Hepatocyte (in vitro differentiated cells): ENCODE data around the gene NPC1. TPM values are rescaled to one million over a fixed set of nuclear protein-coding genes. Genes with fewer than 3 reads are reported as not detected.

Source experiments
- DNase-seq: peaks from one replicate; pipeline ENCODE4 v3.0.0-alpha.2; 2016; ENCODE audit warnings: low spot score
- H2AFZ ChIP-seq: fragments of 200-600 bp; sonication (generic); 2 replicates; pipeline ENCODE4 v1.6.0; 2016; ENCODE audit warnings: antibody characterized with exemption, mild to moderate bottlenecking
- H3K27ac ChIP-seq: fragments of 200-600 bp; sonication (generic); 2 replicates; pipeline ENCODE4 v1.5.1; 2016; ENCODE audit warnings: mild to moderate bottlenecking
- H3K27me3 ChIP-seq: fragments of 200-600 bp; sonication (generic); 2 replicates; pipeline ENCODE4 v1.6.1; 2016
- H3K36me3 ChIP-seq: fragments of 200-600 bp; sonication (generic); replicated peaks from 2 replicates; pipeline ENCODE4 v1.5.1; 2016; ENCODE audit warnings: low read depth; ENCODE audit not compliant: insufficient read depth
- H3K4me1 ChIP-seq: fragments of 200-600 bp; sonication (generic); 2 replicates; pipeline ENCODE4 v1.5.1; 2016; ENCODE audit warnings: mild to moderate bottlenecking, moderate library complexity; ENCODE audit not compliant: insufficient read depth
- H3K4me2 ChIP-seq: fragments of 200-600 bp; sonication (generic); 2 replicates; pipeline ENCODE4 v1.6.0; 2016
- H3K4me3 ChIP-seq: fragments of 200-600 bp; sonication (generic); 2 replicates; pipeline ENCODE4 v1.5.1; 2016; ENCODE audit warnings: mild to moderate bottlenecking
- H3K79me2 ChIP-seq: fragments of 200-600 bp; sonication (generic); 2 replicates; pipeline ENCODE4 v1.6.0; 2017; ENCODE audit warnings: mild to moderate bottlenecking
- H3K9me2 ChIP-seq: fragments of 200-600 bp; sonication (generic); replicated peaks from 2 replicates; pipeline ENCODE4 v1.6.0; 2017; ENCODE audit warnings: mild to moderate bottlenecking; ENCODE audit not compliant: insufficient read depth
- H3K9me3 ChIP-seq: fragments of 200-600 bp; sonication (generic); 2 replicates; pipeline ENCODE4 v1.5.1; 2016; ENCODE audit warnings: low read depth, mild to moderate bottlenecking
- H4K20me1 ChIP-seq: fragments of 200-600 bp; sonication (generic); 2 replicates; pipeline ENCODE4 v1.6.0; 2016; ENCODE audit warnings: mild to moderate bottlenecking; ENCODE audit not compliant: insufficient read depth, poor library complexity, severe bottlenecking
- EZH2 ChIP-seq: fragments of 200-600 bp; sonication (generic); IDR thresholded peaks from 2 replicates; pipeline ENCODE4 v1.6.1; 2016; ENCODE audit warnings: antibody characterized with exemption, mild to moderate bottlenecking, borderline replicate concordance
- EZH2phosphoT487 ChIP-seq: fragments of 200-600 bp; sonication (generic); IDR thresholded peaks from one replicate; pipeline ENCODE4 v1.6.1; 2018; ENCODE audit warnings: antibody characterized with exemption, mild to moderate bottlenecking, low read depth, moderate library complexity; ENCODE audit not compliant: unreplicated experiment, severe bottlenecking
- WGBS: methylation state at CpG from one replicate; pipeline ENCODE4 v1.1.6; 2016; ENCODE audit warnings: low lambda C conversion rate; ENCODE audit errors: missing lambda C conversion rate; 5-methylcytosine and 5-hydroxymethylcytosine counted together
- polyA plus RNA-seq: library from polyadenylated mRNA; unstranded; fragments of >200 nt; fragmentation: Nextera tagmentation; extraction: Ambion mirVana; gene quantifications from 2 replicates; pipeline ENCODE4 v1.2.1, GENCODE V29; 2016
- total RNA-seq: library from RNA; depleted of rRNA; stranded (reverse); fragments of >200 nt; gene quantifications from 2 replicates; pipeline ENCODE4 v1.2.3, GENCODE V29; 2014
- TF ChIP-seq, protein P1 (sequence below): fragments of 200-600 bp; sonication (generic); IDR thresholded peaks from 2 replicates; pipeline ENCODE4 v1.5.1; 2016; ENCODE audit warnings: antibody characterized with exemption, mild to moderate bottlenecking; ENCODE audit not compliant: poor library complexity

The NPC1 gene
- total RNA-seq (57.5 and 77.2 TPM in 2 replicates), polyA plus RNA-seq (52.5 and 54.0 TPM in 2 replicates)

DNA sequence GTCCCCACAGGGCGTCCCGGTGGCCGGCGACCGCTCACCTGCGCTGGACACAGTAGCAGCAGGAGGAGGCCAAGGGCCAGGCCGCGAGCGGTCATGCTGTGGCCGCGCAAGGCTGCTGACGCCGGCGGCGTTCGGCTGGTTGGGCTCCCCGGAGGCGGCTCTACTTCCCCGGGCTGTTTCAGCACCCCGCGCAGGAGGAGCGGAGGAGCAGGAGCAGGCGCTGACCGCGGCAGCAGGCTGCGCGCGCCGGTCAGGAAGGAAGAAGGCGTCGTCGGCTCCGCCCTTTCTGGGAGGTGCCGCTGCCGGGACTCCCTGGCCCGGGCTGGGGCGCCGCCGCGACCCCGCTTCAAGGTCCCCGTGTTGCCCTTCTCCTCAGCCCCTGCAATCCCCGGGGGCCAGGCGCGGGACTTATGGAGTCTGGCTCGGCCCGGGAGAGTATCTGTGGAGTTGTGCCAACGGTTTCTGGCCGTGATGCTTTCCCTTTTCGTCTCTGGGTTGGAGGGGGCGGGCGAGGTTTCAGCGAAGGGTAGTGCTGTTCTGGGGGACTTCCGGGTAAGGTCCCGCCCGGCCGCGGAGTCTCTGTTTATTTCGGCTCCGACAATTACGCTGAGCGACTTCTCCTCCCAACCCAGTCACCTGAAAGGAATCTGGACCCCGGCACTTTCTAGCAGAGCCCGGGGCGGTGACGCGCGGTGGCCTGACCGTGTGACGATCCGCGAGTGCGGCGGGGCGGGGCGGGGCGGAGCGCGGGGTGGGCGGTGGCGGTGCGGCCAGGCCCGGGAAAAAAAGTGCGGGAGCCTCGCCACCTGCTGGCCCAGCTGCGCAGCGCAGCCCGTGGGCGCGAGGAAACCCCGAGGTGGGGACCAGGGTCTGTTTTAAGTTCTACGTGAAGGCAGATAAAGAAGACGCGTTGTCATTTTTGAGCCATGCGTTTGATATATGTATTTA is at the start of gene NPC1:
NPC1 (minus strand) TSS at position 258 of the 948 bp plus-strand sequence; CDS start at position 95, 163 bp downstream.
- Histone ChIP-seq H3K4me1 (peaks cover 22% of the 10 kb centered on the region), H3K4me2 (peak within 1 kb of the TSS; percentile 84), H3K79me2 (peaks cover 44% of the 10 kb centered on the region), H3K4me3 (peak within 1 kb of the TSS; percentile 93), H4K20me1 (peaks cover 20% of the 10 kb centered on the region), H3K9me3 (no peaks in the 10 kb centered on the region), H3K9me2 (no peaks in the 10 kb centered on the region), H3K36me3 (no peaks in the 10 kb centered on the region), H3K27ac (peak within 1 kb of the TSS; percentile 100), H3K27me3 (no peaks in the 10 kb centered on the region), H2AFZ (peak within 1 kb of the TSS; percentile 68)
- WGBS: under 1% methylated on average over 65 of the region's 95 CpGs
- DNase-seq: peak; percentile 99
- no peak for TF ChIP-seq EZH2
- TF ChIP-seq, protein P1, sequence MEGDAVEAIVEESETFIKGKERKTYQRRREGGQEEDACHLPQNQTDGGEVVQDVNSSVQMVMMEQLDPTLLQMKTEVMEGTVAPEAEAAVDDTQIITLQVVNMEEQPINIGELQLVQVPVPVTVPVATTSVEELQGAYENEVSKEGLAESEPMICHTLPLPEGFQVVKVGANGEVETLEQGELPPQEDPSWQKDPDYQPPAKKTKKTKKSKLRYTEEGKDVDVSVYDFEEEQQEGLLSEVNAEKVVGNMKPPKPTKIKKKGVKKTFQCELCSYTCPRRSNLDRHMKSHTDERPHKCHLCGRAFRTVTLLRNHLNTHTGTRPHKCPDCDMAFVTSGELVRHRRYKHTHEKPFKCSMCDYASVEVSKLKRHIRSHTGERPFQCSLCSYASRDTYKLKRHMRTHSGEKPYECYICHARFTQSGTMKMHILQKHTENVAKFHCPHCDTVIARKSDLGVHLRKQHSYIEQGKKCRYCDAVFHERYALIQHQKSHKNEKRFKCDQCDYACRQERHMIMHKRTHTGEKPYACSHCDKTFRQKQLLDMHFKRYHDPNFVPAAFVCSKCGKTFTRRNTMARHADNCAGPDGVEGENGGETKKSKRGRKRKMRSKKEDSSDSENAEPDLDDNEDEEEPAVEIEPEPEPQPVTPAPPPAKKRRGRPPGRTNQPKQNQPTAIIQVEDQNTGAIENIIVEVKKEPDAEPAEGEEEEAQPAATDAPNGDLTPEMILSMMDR: peak; percentile 73

DNA sequence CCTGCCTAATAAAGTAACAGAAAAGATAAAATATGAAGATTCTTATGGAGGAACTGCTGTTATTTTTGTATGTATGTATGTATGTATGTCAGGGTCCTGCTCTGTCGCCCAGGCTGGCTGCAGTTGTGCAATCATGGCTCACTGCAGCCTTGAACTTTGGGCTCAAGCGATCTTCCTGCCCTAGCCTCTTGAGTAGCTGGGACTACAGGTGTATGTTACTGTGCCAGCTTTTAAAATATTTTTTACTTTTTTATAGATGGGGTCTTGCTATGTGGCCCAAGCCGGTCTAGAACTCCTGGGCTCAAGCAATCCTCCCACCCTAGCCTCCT is 49.7 kb upstream of the NPC1 start:
- H3K4me1 ChIP-seq: peaks cover 4% of the 10 kb centered on the region
- no peak overlapping the region for H3K4me2 ChIP-seq
- H4K20me1 ChIP-seq: no peaks in the 10 kb centered on the region
- TF ChIP-seq EZH2: no peak
- TF ChIP-seq, protein P1: no peak
- TF ChIP-seq EZH2phosphoT487: no peak
- no peaks in the 10 kb centered on the region for H3K9me3 ChIP-seq
- H2AFZ ChIP-seq: no peak overlapping the region
- H3K36me3 ChIP-seq: no peaks in the 10 kb centered on the region
- DNase-seq: no peak
- no peak overlapping the region for H3K4me3 ChIP-seq
- no peak overlapping the region for H3K27ac ChIP-seq
- 92% methylated on average over 3 of the region's 3 CpGs for WGBS
- H3K27me3 ChIP-seq: no peaks in the 10 kb centered on the region
- H3K79me2 ChIP-seq: no peaks in the 10 kb centered on the region
- no peaks in the 10 kb centered on the region for H3K9me2 ChIP-seq

DNA sequence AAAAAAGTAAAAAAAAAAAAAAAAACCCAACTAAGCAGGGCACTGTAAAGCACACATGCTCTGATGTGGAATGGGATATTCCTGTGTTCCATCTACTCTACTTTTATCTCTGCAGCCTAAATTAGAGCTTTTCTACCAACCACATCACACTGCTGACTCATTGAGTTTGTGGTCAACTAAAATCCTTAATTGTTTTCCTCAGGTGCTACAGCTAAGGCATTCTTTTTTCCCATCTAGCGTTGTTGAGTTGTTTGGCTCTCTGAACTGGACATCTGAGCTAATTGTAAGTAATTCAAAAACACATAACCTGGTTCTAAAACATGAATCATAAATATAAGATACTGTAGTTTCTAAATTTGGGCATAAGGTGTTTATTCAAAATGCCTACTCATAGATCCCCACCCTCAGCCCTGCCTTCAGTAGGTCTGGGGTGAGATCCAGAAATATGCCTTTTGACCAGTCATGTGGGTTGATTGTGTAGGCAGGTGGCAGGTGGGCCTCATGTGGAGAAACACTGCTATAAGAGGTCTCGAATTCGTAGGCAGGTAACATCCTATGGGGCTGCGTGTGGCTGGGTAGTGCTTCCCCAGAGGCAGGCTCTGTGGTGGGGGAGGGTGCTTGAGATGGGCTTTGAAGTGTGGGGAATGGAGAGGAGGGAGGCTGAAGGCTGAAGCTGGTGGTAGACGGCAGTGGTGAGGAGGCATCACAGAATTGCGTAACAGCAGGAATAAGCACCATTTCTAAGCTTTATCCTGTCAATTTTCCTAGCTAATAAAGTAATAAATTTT is 49.2 kb upstream of the NPC1 start:
- WGBS: 81% methylated on average over 6 of the region's 6 CpGs
- Histone ChIP-seq H3K27ac (no peak overlapping the region), H3K9me3 (no peaks in the 10 kb centered on the region), H3K4me3 (no peak overlapping the region), H3K4me2 (no peak overlapping the region), H3K27me3 (no peaks in the 10 kb centered on the region), H3K36me3 (no peaks in the 10 kb centered on the region), H3K4me1 (peaks cover 4% of the 10 kb centered on the region), H2AFZ (no peak overlapping the region), H3K79me2 (no peaks in the 10 kb centered on the region), H4K20me1 (no peaks in the 10 kb centered on the region), H3K9me2 (no peaks in the 10 kb centered on the region)
- DNase-seq: no peak
- TF ChIP-seq, protein P1: no peak
- TF ChIP-seq EZH2phosphoT487 (no peak), EZH2 (no peak)
